Duodenal mucosa (tissue), 2 donors: ENCODE data around the gene SHKBP1.

Experiments used
- H3K27ac ChIP-seq: one replicate; pipeline ENCODE4 v1.7.0; 2013; ENCODE audit warnings: low read depth, low read length
- H3K27me3 ChIP-seq, 2 donors: one replicate each; pipeline ENCODE4 v1.7.0; 2013; ENCODE audit warnings: low read length in 2 of 2, control low read depth in 1 of 2; ENCODE audit not compliant: insufficient read depth in 2 of 2, control insufficient read depth in 1 of 2
- H3K36me3 ChIP-seq, 2 donors: one replicate each; pipeline ENCODE4 v1.7.0; 2013; ENCODE audit warnings: low read length in 2 of 2, control low read depth in 1 of 2; ENCODE audit not compliant: insufficient read depth in 2 of 2, control insufficient read depth in 1 of 2
- H3K4me1 ChIP-seq, 2 donors: one replicate each; pipeline ENCODE4 v1.7.0; 2013; ENCODE audit warnings: low read length in 2 of 2, control low read depth in 1 of 2; ENCODE audit not compliant: insufficient read depth in 2 of 2, control insufficient read depth in 1 of 2
- H3K4me3 ChIP-seq, 2 donors: one replicate each; pipeline ENCODE4 v1.7.0; 2013; ENCODE audit warnings: low read length in 2 of 2, low read depth in 1 of 2
- H3K9ac ChIP-seq, 2 donors: one replicate each; pipeline ENCODE4 v1.7.0; 2013; ENCODE audit warnings: low read length in 2 of 2, low read depth in 1 of 2
- H3K9me3 ChIP-seq, 2 donors: one replicate each; pipeline ENCODE4 v1.7.0; 2013; ENCODE audit warnings: low read length in 2 of 2, control low read depth in 1 of 2; ENCODE audit not compliant: control insufficient read depth in 1 of 2

SHKBP1 gene

GRCh38 chr19:40592170-40592569 is 15.5 kb downstream of the SHKBP1 start:
- peaks cover 0 to 9% of the 10 kb centered on the region in 2 donors for H3K27me3 ChIP-seq
- H3K36me3 ChIP-seq: peaks cover 0 to 13% of the 10 kb centered on the region in 2 donors
- no peaks in the 10 kb centered on the region for H3K9me3 ChIP-seq
- H3K4me3 ChIP-seq: no peak overlapping the region
- H3K27ac ChIP-seq: no peak overlapping the region
- H3K4me1 ChIP-seq: peaks cover 0 to 5% of the 10 kb centered on the region in 2 donors
- no peak overlapping the region for H3K9ac ChIP-seq

- Histone ChIP-seq H3K9me3 (no peaks in the 10 kb centered on the region), H3K27ac (no peak overlapping the region), H3K36me3 (no peaks in the 10 kb centered on the region), H3K4me3 (no peak overlapping the region), H3K4me1 (peaks cover 5 to 10% of the 10 kb centered on the region in 2 donors), H3K27me3 (peaks cover 17 to 20% of the 10 kb centered on the region in 2 donors), H3K9ac (no peak overlapping the region)
Observed at GRCh38 chr19:40594255-40594654, 17.6 kb downstream of the SHKBP1 start.

- no peak overlapping the region for H3K4me3 ChIP-seq
- no peak overlapping the region for H3K27ac ChIP-seq
Observed at GRCh38 chr19:40594657-40595091, 18.0 kb downstream of the SHKBP1 start.

GRCh38 chr19:40596608-40597328 is 20.1 kb downstream of the SHKBP1 start:
- no peak overlapping the region for H3K27ac ChIP-seq
- no peaks in the 10 kb centered on the region for H3K9me3 ChIP-seq
- peaks cover 29 to 36% of the 10 kb centered on the region in 2 donors for H3K27me3 ChIP-seq
- H3K36me3 ChIP-seq: no peaks in the 10 kb centered on the region
- no peak overlapping the region for H3K4me3 ChIP-seq
- peaks cover 16 to 21% of the 10 kb centered on the region in 2 donors for H3K4me1 ChIP-seq
- no peak overlapping the region for H3K9ac ChIP-seq

More at GRCh38 chr19:40594657-40595091, 18.0 kb downstream of the SHKBP1 start:
- H3K9me3 ChIP-seq: no peaks in the 10 kb centered on the region
- no peak overlapping the region for H3K9ac ChIP-seq
- H3K36me3 ChIP-seq: no peaks in the 10 kb centered on the region
- peaks cover 21 to 24% of the 10 kb centered on the region in 2 donors for H3K27me3 ChIP-seq
- H3K4me1 ChIP-seq: peaks cover 7 to 11% of the 10 kb centered on the region in 2 donors

- Histone ChIP-seq H3K9ac (no peak overlapping the region), H3K4me1 (peaks cover 22 to 27% of the 10 kb centered on the region in 2 donors), H3K9me3 (no peaks in the 10 kb centered on the region), H3K36me3 (no peaks in the 10 kb centered on the region), H3K4me3 (no peak overlapping the region), H3K27me3 (peaks cover 29 to 36% of the 10 kb centered on the region in 2 donors), H3K27ac (no peak overlapping the region)
Observed at GRCh38 chr19:40597329-40597838, 20.7 kb downstream of the SHKBP1 start.

- no peak overlapping the region for H3K9ac ChIP-seq
- peaks cover 29 to 36% of the 10 kb centered on the region in 2 donors for H3K27me3 ChIP-seq
- H3K9me3 ChIP-seq: no peaks in the 10 kb centered on the region
- H3K36me3 ChIP-seq: no peaks in the 10 kb centered on the region
- H3K4me3 ChIP-seq: no peak overlapping the region
- H3K27ac ChIP-seq: no peak overlapping the region
- peaks cover 32 to 36% of the 10 kb centered on the region in 2 donors for H3K4me1 ChIP-seq
Observed at GRCh38 chr19:40598121-40598917, 21.6 kb downstream of the SHKBP1 start.

GRCh38 chr19:40598918-40599307 is 22.2 kb downstream of the SHKBP1 start:
- peaks cover 33 to 39% of the 10 kb centered on the region in 2 donors for H3K4me1 ChIP-seq
- H3K27me3 ChIP-seq: peaks cover 29 to 36% of the 10 kb centered on the region in 2 donors
- H3K27ac ChIP-seq: no peak overlapping the region

GRCh38 chr19:40599331-40599901 is 22.7 kb downstream of the SHKBP1 start:
- H3K9ac ChIP-seq: no peak overlapping the region
- H3K4me3 ChIP-seq: no peak overlapping the region
- peaks cover 38 to 44% of the 10 kb centered on the region in 2 donors for H3K4me1 ChIP-seq
- peaks cover 29 to 34% of the 10 kb centered on the region in 2 donors for H3K27me3 ChIP-seq
- H3K9me3 ChIP-seq: no peaks in the 10 kb centered on the region
- H3K27ac ChIP-seq: no peak overlapping the region
- H3K36me3 ChIP-seq: no peaks in the 10 kb centered on the region

More at GRCh38 chr19:40598918-40599307, 22.2 kb downstream of the SHKBP1 start:
- Histone ChIP-seq H3K4me3 (no peak overlapping the region), H3K9ac (no peak overlapping the region), H3K9me3 (no peaks in the 10 kb centered on the region), H3K36me3 (no peaks in the 10 kb centered on the region)

- Histone ChIP-seq H3K27ac (no peak overlapping the region), H3K9ac (no peak overlapping the region), H3K4me1 (peaks cover 44 to 45% of the 10 kb centered on the region in 2 donors), H3K4me3 (peak overlapping the region in 1 of 2 donors; percentile 32), H3K36me3 (no peaks in the 10 kb centered on the region), H3K9me3 (no peaks in the 10 kb centered on the region), H3K27me3 (peaks cover 29 to 31% of the 10 kb centered on the region in 2 donors)
Observed at GRCh38 chr19:40599902-40600569, 23.4 kb downstream of the SHKBP1 start.
